HUDEP-2 (cell line): ENCODE data around the gene PARVA.

Experiments
- DNase-seq, 76 experiments: peaks; one replicate each; lab custom pipeline; 2025; ENCODE audit not compliant: unreplicated experiment in 76 of 76; lab: John Stamatoyannopoulos, UW

PARVA gene

GRCh38 chr11:12430351-12430750 is 53.0 kb downstream of the PARVA start:
- DNase-seq = no peak

- no peak for DNase-seq
Observed at GRCh38 chr11:12430954-12431595, 53.7 kb downstream of the PARVA start.

- DNase-seq = no peak
Observed at GRCh38 chr11:12432507-12432906, 55.1 kb downstream of the PARVA start.

DNA sequence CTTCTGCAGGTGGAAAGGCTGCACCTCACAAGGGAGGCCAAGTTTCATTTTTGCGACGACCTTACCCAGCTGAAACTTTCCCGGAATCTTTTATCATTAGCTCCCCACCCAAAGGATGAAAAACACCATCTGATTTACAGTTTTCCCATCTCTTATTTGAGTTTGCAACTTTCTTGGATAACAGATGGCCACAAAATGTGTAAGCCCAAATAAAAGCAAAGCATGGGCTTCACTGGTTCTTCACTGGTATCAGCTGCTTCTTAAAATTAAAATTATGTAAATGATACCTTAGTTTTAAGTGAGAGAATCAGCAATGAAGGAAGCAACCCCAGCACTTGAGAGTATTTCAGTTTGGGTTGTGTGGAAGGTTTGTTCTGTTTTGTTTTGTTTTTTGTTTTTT is 55.8 kb downstream of the PARVA start:
- no peak for DNase-seq

DNA sequence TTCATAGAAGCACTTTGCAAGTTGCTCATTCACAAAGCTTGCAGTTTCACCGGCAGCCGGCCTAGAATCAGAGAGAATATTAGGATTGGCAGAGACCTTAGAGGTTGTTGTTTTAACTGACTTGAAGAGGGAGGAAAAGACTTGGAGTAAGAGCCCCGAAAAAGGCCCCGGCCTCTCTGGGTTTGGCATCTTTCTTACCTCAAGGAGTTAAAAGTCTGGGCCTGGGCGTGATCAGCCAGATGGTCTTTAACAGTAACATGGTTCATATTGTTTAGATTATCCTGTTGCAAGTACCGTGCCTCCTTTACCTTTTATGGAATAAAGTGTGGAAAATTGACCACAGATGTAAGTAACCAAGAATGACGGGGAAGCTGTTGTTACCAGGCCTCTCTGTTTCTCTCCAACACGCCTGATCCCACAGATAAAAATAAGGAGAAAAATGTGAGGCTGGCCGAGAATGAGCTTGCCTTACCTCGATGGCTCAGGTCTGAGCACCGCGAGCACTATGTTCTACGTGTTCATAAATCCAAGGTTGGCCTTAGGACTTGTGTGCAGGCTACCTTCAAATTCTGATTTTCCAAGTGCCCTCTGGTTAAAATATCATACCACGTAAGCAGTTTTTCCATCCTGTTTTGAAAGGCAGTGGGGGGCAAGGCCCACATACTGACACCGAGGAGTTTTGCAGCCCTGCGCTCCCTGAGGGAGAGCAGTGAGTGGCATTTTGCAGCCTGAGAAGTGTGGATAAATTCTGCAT is 56.4 kb downstream of the PARVA start:
- DNase-seq = no peak

DNA sequence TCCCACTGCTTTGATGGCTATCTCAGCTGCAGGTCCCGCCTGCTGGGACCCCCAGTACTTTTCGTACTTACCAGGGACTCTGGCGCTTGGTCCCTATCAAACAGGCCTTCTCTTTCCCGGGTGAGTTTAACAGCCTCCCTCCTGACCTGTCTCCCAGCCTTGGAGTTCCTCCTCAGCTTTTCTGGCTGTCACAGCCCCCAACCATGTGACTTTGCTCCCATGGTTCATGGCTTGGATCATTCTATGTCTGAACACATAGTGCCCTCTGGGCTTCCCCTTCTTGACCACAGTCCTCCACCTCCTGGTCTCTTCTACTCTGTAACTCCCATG is 56.9 kb downstream of the PARVA start:
- no peak for DNase-seq

- DNase-seq = no peak
Observed at GRCh38 chr11:12435264-12435663, 57.9 kb downstream of the PARVA start.

DNA sequence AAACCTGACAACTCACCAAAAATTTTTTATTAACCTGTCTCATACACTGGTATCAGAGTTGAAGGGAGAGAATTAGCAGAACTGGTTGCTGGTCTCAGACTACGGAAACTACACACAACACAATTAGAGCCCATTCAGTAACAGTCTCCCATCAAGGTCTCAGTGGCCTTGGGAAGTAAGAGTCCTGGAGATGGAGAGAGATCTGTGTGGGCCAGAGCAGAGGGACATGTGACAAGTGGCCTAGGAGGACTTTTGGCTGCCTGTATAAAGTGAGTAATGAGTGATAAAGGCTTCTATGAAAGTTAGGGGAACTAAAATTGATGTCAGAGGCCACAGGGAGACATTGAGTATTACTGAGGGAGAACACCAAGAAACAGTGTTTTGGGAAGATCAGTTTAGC is 58.9 kb downstream of the PARVA start:
- DNase-seq = no peak

GRCh38 chr11:12438291-12438690 is 60.9 kb downstream of the PARVA start:
- DNase-seq = no peak

DNA sequence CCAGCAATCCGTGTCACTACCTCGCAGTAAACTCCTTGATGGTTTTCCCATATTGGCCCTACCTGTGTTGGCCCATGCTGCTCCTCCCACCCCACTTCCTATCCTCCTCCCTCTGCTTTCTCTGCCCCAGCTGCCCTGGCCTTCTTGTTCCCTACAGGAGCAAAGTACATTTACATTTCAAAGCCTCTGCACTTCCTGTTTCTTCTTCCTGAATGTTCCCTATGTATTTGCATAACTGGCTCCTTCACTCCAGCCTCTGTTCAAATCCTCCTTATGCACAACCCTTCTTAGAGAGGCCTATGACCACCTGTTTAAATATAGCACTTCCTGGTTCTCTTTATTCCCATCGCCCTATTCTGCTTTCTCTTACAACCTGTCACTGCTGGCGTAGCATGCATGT is 62.2 kb downstream of the PARVA start:
- no peak for DNase-seq

DNA sequence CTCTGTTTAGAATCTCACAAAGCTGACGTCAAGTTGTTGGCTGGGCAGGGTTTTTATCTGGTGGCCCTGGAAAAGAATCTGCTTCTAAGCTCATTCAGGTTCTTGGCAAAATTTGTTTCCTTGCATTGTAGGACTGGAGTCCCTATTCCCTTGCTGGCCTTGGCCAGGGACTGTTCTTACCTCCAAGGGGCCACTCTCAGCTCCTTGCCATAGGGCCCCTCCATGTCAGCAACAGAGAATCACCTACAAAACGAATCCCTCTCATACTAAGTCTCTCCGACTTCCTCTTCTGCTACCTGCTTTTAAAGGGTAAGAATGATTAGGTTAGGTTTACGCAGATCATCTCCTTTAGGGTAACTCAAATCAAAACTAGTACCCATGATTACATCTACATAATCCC is 63.2 kb downstream of the PARVA start:
- no peak for DNase-seq

- DNase-seq = no peak
Observed at GRCh38 chr11:12441231-12441861, 64.0 kb downstream of the PARVA start.

- DNase-seq = no peak
Observed at GRCh38 chr11:12444601-12445000, 67.2 kb downstream of the PARVA start.

GRCh38 chr11:12445001-12445400 is 67.6 kb downstream of the PARVA start:
- DNase-seq = no peak

DNA sequence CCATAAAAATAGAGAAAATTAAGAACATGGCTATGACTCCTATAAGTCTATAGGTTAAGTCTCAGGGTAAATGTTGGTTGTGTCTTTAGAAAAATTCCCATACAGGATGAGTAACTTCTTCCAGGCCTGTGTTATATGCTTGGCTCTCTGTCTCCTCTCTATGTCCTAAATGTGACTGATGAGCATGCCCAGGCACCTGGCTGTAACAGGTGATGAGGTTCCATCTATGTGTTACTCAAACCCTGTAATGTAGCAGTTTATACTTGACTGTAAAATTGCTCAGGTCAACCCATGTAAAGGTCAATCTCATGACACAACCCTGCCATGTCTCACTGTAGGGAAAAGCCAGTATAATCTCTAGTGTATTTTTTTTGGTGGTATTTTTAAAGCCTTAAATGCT is 69.5 kb downstream of the PARVA start:
- DNase-seq = no peak

DNA sequence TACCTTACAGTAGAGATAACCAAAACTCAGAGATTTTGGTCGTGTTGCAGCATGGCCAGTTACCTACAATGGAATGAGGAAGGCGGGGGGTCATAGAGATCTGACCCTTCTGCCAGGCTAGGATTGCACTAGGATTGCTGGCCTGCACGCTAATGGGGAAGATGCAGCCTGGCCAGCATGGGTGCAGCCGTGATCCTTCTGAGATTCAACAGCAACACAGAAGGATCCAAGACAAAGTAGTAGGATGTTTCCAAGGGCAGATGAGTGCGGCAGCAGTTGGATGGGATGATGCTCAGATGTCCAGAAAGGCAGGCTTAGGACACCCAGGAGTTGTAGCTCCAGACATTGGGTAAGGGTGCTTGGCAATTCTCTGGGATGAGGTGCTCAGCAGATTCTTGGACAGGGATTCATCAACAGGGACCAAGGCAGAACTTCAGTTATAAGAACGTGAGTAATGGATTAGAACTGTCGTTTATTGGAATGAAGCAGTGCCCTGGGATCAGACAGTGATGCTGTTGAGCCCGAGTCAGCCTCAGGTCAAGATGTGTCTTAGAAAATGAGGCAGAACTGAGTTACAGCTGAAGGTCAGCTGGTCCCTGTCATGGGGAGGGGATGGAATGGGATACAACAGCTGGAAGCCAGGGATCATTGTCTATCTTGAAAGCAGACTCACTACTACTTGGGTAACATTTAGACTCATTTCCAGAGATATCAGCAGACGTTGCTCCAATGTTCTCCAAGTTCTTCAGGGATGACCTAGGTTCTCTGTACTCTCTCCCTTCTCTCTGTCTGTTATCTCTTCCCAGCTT is 71.0 kb downstream of the PARVA start:
- DNase-seq = no peak

- DNase-seq = no peak
Observed at GRCh38 chr11:12449961-12450715, 72.8 kb downstream of the PARVA start.

GRCh38 chr11:12451179-12451814 is 73.9 kb downstream of the PARVA start:
- no peak for DNase-seq

- no peak for DNase-seq
Observed at GRCh38 chr11:12453243-12453642, 75.9 kb downstream of the PARVA start.

DNA sequence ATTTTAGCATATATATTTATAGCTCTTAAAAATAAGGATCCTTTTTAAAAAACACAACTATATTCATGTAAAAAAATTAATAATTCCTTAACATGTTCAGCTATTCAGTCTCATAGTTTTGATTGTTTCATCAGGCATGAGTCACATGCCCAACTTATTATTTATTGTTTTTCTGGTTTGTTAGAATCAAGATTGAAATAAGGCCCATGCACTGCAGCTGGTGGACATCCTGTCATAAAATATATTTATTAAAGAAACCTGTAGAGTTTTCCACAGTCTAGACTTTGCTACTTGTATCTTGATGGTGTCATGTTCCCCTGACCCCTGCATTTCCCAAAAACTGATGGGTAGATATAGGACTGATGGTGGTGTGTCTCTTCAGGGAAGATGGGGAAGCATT is 77.4 kb downstream of the PARVA start:
- no peak for DNase-seq
